Measurements from ENCODE around the gene SV2C.

The SV2C gene

GRCh38 chr5:76332102-76332501 lies 248.9 kb downstream of the SV2C start:
- Histone ChIP-seq H3K36me3 (ENCODE audit: control insufficient read depth in 2 of 2, insufficient read depth in 1 of 2, low read length in 2 of 2) (no peaks in the 10 kb centered on the region), H3K4me1 (ENCODE audit: control insufficient read depth, insufficient read depth, low read length) (no peaks in the 10 kb centered on the region), H3K9me3 (ENCODE audit: control insufficient read depth, insufficient read depth, low read depth, low read length) (no peaks in the 10 kb centered on the region), H3K4me3 (ENCODE audit: low read depth, low read length) (no peak overlapping the region), H3K27ac (ENCODE audit: extremely low read depth, low read depth, low read length) (no peak overlapping the region)
- TF ChIP-seq ZNF48 (tag by site-specific recombination; IDR thresholded peaks at IDR 0.05), result no peak
- TF ChIP-seq KLF16 (tag by site-specific recombination; IDR thresholded peaks at IDR 0.05), result no peak
- TF ChIP-seq GLIS2 (tag by site-specific recombination; IDR thresholded peaks at IDR 0.05), result no peak
- no peak for TF ChIP-seq ZNF394 (tag by site-specific recombination; IDR thresholded peaks at IDR 0.05; ENCODE audit: borderline replicate concordance)
- TF ChIP-seq KLF1 (tag by site-specific recombination; IDR thresholded peaks at IDR 0.05), result no peak
- no peak for TF ChIP-seq ZNF175 (tag by site-specific recombination; IDR thresholded peaks at IDR 0.05)
- ChIA-PET CTCF (interaction anchor here (0.8 kb wide), 1 partner anchor 15 kb away, joined by 3 read pairs; no protein-coding TSS in a partner anchor), POLR2A (no interaction called here)

- ChIA-PET POLR2A (no interaction called here), CTCF (interaction anchor here (0.8 kb wide), 1 partner anchor 16 kb away, joined by 3 read pairs; no protein-coding TSS in a partner anchor)
- Histone ChIP-seq H3K36me3 (ENCODE audit: control insufficient read depth in 2 of 2, insufficient read depth in 1 of 2, low read length in 2 of 2) (no peaks in the 10 kb centered on the region), H3K9me3 (ENCODE audit: control insufficient read depth, insufficient read depth, low read depth, low read length) (no peaks in the 10 kb centered on the region), H3K4me3 (ENCODE audit: low read depth, low read length) (no peak overlapping the region), H3K4me1 (ENCODE audit: control insufficient read depth, insufficient read depth, low read length) (no peaks in the 10 kb centered on the region), H3K27ac (ENCODE audit: extremely low read depth, low read depth, low read length) (no peak overlapping the region)
- TF ChIP-seq ZBTB44 (tag by site-specific recombination; IDR thresholded peaks at IDR 0.05), result no peak
- no peak for TF ChIP-seq ZNF175 (tag by site-specific recombination; IDR thresholded peaks at IDR 0.05)
These were observed 249.5 kb downstream of the SV2C start for GRCh38 chr5:76332611-76333205.

GRCh38 chr5:76333571-76333970 lies 250.4 kb downstream of the SV2C start:
- TF ChIP-seq ZNF624 (tag by site-specific recombination; IDR thresholded peaks at IDR 0.05) (no peak), ZNF2 (tag by site-specific recombination; IDR thresholded peaks at IDR 0.05) (no peak), ZNF549 (tag by site-specific recombination; IDR thresholded peaks at IDR 0.05) (no peak), GLIS1 (tag by site-specific recombination; IDR thresholded peaks at IDR 0.05) (no peak), ZNF791 (tag by site-specific recombination; IDR thresholded peaks at IDR 0.05) (no peak), ZNF548 (tag by site-specific recombination; IDR thresholded peaks at IDR 0.05) (no peak), ZNF621 (tag by site-specific recombination; IDR thresholded peaks at IDR 0.05) (no peak), ZNF768 (tag by site-specific recombination; IDR thresholded peaks at IDR 0.05) (no peak), ZSCAN4 (tag by site-specific recombination; IDR thresholded peaks at IDR 0.05) (no peak), ZNF184 (tag by site-specific recombination; IDR thresholded peaks at IDR 0.05) (no peak), REPIN1 (tag by site-specific recombination; IDR thresholded peaks at IDR 0.05; ENCODE audit: low read depth) (no peak)
- TF ChIP-seq, protein P1, sequence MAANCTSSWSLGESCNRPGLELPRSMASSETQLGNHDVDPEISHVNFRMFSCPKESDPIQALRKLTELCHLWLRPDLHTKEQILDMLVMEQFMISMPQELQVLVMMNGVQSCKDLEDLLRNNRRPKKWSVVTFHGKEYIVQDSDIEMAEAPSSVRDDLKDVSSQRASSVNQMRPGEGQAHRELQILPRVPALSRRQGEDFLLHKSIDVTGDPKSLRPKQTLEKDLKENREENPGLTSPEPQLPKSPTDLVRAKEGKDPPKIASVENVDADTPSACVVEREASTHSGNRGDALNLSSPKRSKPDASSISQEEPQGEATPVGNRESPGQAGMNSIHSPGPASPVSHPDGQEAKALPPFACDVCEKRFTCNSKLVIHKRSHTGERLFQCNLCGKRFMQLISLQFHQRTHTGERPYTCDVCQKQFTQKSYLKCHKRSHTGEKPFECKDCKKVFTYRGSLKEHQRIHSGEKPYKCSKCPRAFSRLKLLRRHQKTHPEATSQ (tag by site-specific recombination; IDR thresholded peaks at IDR 0.05), result no peak
- TF ChIP-seq, protein P2, sequence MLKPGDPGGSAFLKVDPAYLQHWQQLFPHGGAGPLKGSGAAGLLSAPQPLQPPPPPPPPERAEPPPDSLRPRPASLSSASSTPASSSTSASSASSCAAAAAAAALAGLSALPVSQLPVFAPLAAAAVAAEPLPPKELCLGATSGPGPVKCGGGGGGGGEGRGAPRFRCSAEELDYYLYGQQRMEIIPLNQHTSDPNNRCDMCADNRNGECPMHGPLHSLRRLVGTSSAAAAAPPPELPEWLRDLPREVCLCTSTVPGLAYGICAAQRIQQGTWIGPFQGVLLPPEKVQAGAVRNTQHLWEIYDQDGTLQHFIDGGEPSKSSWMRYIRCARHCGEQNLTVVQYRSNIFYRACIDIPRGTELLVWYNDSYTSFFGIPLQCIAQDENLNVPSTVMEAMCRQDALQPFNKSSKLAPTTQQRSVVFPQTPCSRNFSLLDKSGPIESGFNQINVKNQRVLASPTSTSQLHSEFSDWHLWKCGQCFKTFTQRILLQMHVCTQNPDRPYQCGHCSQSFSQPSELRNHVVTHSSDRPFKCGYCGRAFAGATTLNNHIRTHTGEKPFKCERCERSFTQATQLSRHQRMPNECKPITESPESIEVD (tag by site-specific recombination; IDR thresholded peaks at IDR 0.05), result no peak

More at GRCh38 chr5:76333571-76333970, 250.4 kb downstream of the SV2C start:
- ChIA-PET POLR2A (no interaction called here), CTCF (no interaction called here)
- no peak overlapping the region for H3K4me3 ChIP-seq (ENCODE audit: low read depth, low read length)
- H3K9me3 ChIP-seq (ENCODE audit: control insufficient read depth, insufficient read depth, low read depth, low read length), result no peaks in the 10 kb centered on the region
- H3K36me3 ChIP-seq (ENCODE audit: control insufficient read depth in 2 of 2, insufficient read depth in 1 of 2, low read length in 2 of 2), result no peaks in the 10 kb centered on the region
- no peak overlapping the region for H3K27ac ChIP-seq (ENCODE audit: extremely low read depth, low read depth, low read length)
- no peaks in the 10 kb centered on the region for H3K4me1 ChIP-seq (ENCODE audit: control insufficient read depth, insufficient read depth, low read length)

Data from HEK293 (cell line).